Keratinocyte (primary cell): Measurements from ENCODE around the gene SIGMAR1.

Experiments used
- EZH2 ChIP-seq: IDR thresholded peaks from one replicate; pipeline ENCODE4 v1.6.1; 2012; ENCODE audit warnings: inconsistent platforms, mild to moderate bottlenecking, low read length, moderate library complexity
- TF ChIP-seq, protein P1 (sequence below), 3 experiments: IDR thresholded peaks in 1 of 3; conservative IDR thresholded peaks in 1 of 3; optimal IDR thresholded peaks in 1 of 3; 2 replicates in 2 of 3; 3 replicates in 1 of 3; pipeline versions ENCODE3 to v1.5.1; 2011; ENCODE audit warnings: low read length in 3 of 3, mild to moderate bottlenecking in 3 of 3, moderate library complexity in 2 of 3, control low read depth in 1 of 3, inconsistent platforms in 1 of 3; ENCODE audit not compliant: insufficient read depth in 2 of 3; ENCODE audit errors: extremely low read depth in 1 of 3

DNA sequence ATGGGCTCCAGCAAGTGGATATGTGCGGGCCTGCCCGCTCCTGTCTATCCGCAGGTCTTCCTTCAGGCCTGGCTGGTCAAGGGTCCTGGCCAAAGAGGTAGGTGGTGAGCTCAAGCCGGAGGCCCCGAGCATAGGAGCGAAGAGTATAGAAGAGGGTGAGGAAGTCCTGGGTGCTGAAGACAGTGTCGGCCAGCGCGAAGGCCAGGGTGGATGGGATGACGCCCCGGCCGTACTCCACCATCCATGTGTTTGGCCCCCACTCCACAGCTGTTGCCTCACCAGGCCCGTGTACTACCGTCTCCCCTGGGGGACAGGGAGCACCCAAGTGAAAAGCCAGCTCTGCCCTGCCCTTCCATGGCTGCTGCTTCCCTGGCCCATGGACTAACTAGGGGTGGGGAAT lies 2.0 kb downstream of the SIGMAR1 start:
- TF ChIP-seq, protein P1, sequence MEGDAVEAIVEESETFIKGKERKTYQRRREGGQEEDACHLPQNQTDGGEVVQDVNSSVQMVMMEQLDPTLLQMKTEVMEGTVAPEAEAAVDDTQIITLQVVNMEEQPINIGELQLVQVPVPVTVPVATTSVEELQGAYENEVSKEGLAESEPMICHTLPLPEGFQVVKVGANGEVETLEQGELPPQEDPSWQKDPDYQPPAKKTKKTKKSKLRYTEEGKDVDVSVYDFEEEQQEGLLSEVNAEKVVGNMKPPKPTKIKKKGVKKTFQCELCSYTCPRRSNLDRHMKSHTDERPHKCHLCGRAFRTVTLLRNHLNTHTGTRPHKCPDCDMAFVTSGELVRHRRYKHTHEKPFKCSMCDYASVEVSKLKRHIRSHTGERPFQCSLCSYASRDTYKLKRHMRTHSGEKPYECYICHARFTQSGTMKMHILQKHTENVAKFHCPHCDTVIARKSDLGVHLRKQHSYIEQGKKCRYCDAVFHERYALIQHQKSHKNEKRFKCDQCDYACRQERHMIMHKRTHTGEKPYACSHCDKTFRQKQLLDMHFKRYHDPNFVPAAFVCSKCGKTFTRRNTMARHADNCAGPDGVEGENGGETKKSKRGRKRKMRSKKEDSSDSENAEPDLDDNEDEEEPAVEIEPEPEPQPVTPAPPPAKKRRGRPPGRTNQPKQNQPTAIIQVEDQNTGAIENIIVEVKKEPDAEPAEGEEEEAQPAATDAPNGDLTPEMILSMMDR (optimal IDR thresholded peaks at IDR 0.05 in 1 of 3, IDR thresholded peaks at IDR 0.05 in 1 of 3, conservative IDR thresholded peaks at IDR 0.05 in 1 of 3; ENCODE audit: extremely low read depth in 1 of 3, insufficient read depth in 2 of 3, low read length in 3 of 3) = no peak
- no peak for TF ChIP-seq EZH2
